NCI-H187 (cell line): Measurements from ENCODE around the gene PBXIP1.
"Not testable (repeated sequence)": the region's sequence is repeated elsewhere in the genome, so short reads cannot be mapped to it uniquely, and the experiment has no call there.

Source experiments
- DNase-seq, 2 experiments: peaks; one replicate each; lab custom pipeline; 2025; lab: John Stamatoyannopoulos, UW

The PBXIP1 gene

GRCh38 chr1:154955718-154956543, at the start of gene PBXIP1:
Gene PBXIP1 (minus strand): TSS chr1:154956099. CDS start chr1:154953721, 2,378 bp downstream.
- peak; percentile 88 to 97 for DNase-seq

GRCh38 chr1:155005076-155006011, 49.4 kb upstream of the PBXIP1 start:
- no peak for DNase-seq

GRCh38 chr1:155004352-155005075, 48.6 kb upstream of the PBXIP1 start:
- DNase-seq = no peak

- DNase-seq = no peak
These were observed 48.0 kb upstream of the PBXIP1 start for GRCh38 chr1:155003766-155004351.

GRCh38 chr1:155003227-155003765, 47.4 kb upstream of the PBXIP1 start:
- DNase-seq = no peak

GRCh38 chr1:155002464-155003226, 46.7 kb upstream of the PBXIP1 start, which contains the start of gene ZBTB7B:
Gene ZBTB7B (plus strand): TSS chr1:155002802. CDS start chr1:155014661, 11,859 bp downstream.
- DNase-seq = peak in 1 of 2 experiments; percentile 89

- DNase-seq = peak; percentile 99 to 100
These were observed 46.0 kb upstream of the PBXIP1 start for GRCh38 chr1:155001675-155002463.

- no peak for DNase-seq
These were observed 45.5 kb upstream of the PBXIP1 start for GRCh38 chr1:155001425-155001674.

- DNase-seq = peak; percentile 86 to 99
These were observed 45.0 kb upstream of the PBXIP1 start for GRCh38 chr1:155000726-155001424.

GRCh38 chr1:155000411-155000725, 44.5 kb upstream of the PBXIP1 start:
- no peak for DNase-seq

- peak; percentile 28 to 36 for DNase-seq
These were observed 43.9 kb upstream of the PBXIP1 start for GRCh38 chr1:154999571-155000410.

- peak; percentile 52 to 55 for DNase-seq
These were observed 43.1 kb upstream of the PBXIP1 start for GRCh38 chr1:154998818-154999570.

- DNase-seq = no peak
These were observed 42.4 kb upstream of the PBXIP1 start for GRCh38 chr1:154998201-154998780.

GRCh38 chr1:154996966-154997701, 41.2 kb upstream of the PBXIP1 start:
- DNase-seq = no peak

GRCh38 chr1:154995301-154995983, 39.5 kb upstream of the PBXIP1 start:
- DNase-seq = not testable (repeated sequence)

- no peak for DNase-seq
These were observed 38.7 kb upstream of the PBXIP1 start for GRCh38 chr1:154994591-154994990.
